B cell (primary cell): Measurements from ENCODE around the gene RACK1.

Source experiments
- EZH2 ChIP-seq: IDR thresholded peaks from 2 replicates; pipeline ENCODE4 v1.6.1; 2012; ENCODE audit warnings: borderline replicate concordance, low read depth, mild to moderate bottlenecking, moderate library complexity, low read length; ENCODE audit not compliant: insufficient read depth, poor library complexity, severe bottlenecking
- TF ChIP-seq, protein P1 (sequence below): fragments of 200-600 bp; IDR thresholded peaks from one replicate; pipeline ENCODE4 v1.8.0; 2022; ENCODE audit warnings: antibody characterized with exemption, mild to moderate bottlenecking

DNA sequence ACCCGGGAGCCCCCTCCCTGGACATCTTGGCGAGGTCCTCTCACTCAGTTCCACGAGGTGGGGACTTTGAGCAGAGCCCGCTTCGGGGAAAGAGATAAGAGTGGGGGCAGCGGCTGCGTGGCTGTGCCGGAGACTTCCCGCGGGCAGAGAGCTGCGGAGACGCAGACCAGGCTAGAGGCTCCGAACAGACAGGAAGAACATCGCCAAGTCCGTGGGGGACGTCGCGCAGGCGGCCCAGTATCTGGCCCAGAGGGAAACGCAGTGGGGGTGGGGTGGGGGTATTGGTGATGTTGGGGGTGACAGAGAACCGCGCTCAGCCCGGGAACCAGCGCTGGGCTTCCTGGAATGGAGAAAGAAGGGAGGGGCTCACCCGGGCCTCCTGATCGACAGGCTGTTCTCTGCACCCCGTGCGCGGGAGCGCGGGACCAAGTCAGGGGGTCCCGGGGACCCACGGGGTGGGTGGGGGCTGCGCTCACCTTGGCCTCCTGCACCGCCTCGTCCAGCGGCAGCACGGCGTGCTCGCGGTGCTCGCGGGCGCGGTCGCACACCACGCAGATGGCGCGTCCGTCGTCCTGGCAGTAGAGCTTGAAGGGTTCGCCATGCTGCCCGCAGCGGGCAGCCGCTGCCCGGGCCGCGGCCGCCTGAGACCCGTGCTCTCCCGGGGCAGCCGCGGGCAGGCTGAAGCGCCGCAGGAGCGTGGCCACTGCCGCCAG lies 39.4 kb downstream of the RACK1 start:
- TF ChIP-seq, protein P1, sequence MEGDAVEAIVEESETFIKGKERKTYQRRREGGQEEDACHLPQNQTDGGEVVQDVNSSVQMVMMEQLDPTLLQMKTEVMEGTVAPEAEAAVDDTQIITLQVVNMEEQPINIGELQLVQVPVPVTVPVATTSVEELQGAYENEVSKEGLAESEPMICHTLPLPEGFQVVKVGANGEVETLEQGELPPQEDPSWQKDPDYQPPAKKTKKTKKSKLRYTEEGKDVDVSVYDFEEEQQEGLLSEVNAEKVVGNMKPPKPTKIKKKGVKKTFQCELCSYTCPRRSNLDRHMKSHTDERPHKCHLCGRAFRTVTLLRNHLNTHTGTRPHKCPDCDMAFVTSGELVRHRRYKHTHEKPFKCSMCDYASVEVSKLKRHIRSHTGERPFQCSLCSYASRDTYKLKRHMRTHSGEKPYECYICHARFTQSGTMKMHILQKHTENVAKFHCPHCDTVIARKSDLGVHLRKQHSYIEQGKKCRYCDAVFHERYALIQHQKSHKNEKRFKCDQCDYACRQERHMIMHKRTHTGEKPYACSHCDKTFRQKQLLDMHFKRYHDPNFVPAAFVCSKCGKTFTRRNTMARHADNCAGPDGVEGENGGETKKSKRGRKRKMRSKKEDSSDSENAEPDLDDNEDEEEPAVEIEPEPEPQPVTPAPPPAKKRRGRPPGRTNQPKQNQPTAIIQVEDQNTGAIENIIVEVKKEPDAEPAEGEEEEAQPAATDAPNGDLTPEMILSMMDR: no peak
- no peak for TF ChIP-seq EZH2
